Naive thymus-derived CD4-positive, alpha-beta T cell (primary cell): Measurements from ENCODE around the gene SKIC3. TPM values are rescaled to one million over a fixed set of nuclear protein-coding genes. Genes with fewer than 3 reads are reported as not detected.

ENCODE experiments used
- ATAC-seq: fragments of 150-1000 bp; cut with Tn5 transposase; 2 replicates; pipeline ENCODE4 v1.10.0; 2021; ENCODE audit warnings: mild to moderate bottlenecking, moderate library complexity
- CTCF ChIA-PET: fragments of 350-600 bp; sonication (Branson Sonifier 250); formaldehyde crosslinking; loops from one replicate; lab custom pipeline; 2021; ENCODE audit warnings: antibody characterized with exemption; lab: Charles Lee
- POLR2A ChIA-PET: fragments of 350-600 bp; sonication (Branson Sonifier 250); formaldehyde crosslinking; loops from one replicate; lab custom pipeline; 2021; ENCODE audit warnings: antibody characterized with exemption, inconsistent platforms; lab: Charles Lee
- DNase-seq, 9 donors: peaks; one replicate each; pipeline versions ENCODE4 v3.0.0 to v3.0.0-alpha.2; 2020 to 2022; ENCODE audit warnings: mixed read lengths in 1 of 9
- H3K27ac ChIP-seq: one replicate; pipeline ENCODE4 v1.7.0; 2013; ENCODE audit warnings: mild to moderate bottlenecking, low read depth, low read length, moderate library complexity
- H3K27me3 ChIP-seq, 2 donors: one replicate each; pipeline ENCODE4 v1.7.0; 2013; ENCODE audit warnings: low read length in 2 of 2, mild to moderate bottlenecking in 2 of 2, moderate library complexity in 2 of 2; ENCODE audit not compliant: control insufficient read depth in 2 of 2, insufficient read depth in 2 of 2
- H3K36me3 ChIP-seq, 3 experiments: 1 replicate in 2 of 3; 2 replicates in 1 of 3; pipeline ENCODE4 v1.7.0; 2013; ENCODE audit warnings: low read length in 3 of 3, mild to moderate bottlenecking in 3 of 3, moderate library complexity in 1 of 3; ENCODE audit not compliant: insufficient read depth in 3 of 3, control insufficient read depth in 2 of 3
- H3K4me1 ChIP-seq, 2 donors: one replicate each; pipeline ENCODE4 v1.7.0; 2013; ENCODE audit warnings: low read length in 2 of 2, mild to moderate bottlenecking in 2 of 2, moderate library complexity in 1 of 2; ENCODE audit not compliant: control insufficient read depth in 2 of 2, insufficient read depth in 2 of 2
- H3K4me3 ChIP-seq: 2 replicates; pipeline ENCODE4 v1.7.0; 2013; ENCODE audit warnings: mild to moderate bottlenecking, low read length
- H3K9me3 ChIP-seq, 3 experiments: 1 replicate in 2 of 3; 2 replicates in 1 of 3; pipeline ENCODE4 v1.7.0; 2013; ENCODE audit warnings: low read length in 3 of 3; ENCODE audit not compliant: control insufficient read depth in 2 of 3
- H3K27ac Mint-ChIP-seq, 9 donors: one replicate each; pipeline ENCODE4 v1.8.0; 2020 to 2022; ENCODE audit warnings: mixed read lengths in 9 of 9, mild to moderate bottlenecking in 8 of 9, moderate library complexity in 5 of 9, inconsistent platforms in 2 of 9
- H3K27me3 Mint-ChIP-seq, 5 donors: one replicate each; pipeline ENCODE4 v1.8.0; 2021 to 2022; ENCODE audit warnings: mixed read lengths in 5 of 5, mild to moderate bottlenecking in 1 of 5
- H3K36me3 Mint-ChIP-seq, 5 donors: one replicate each; pipeline ENCODE4 v1.8.0; 2020 to 2022; ENCODE audit warnings: mixed read lengths in 5 of 5, mild to moderate bottlenecking in 3 of 5, inconsistent platforms in 1 of 5
- H3K4me1 Mint-ChIP-seq, 7 donors: one replicate each; pipeline ENCODE4 v1.8.0; 2020 to 2022; ENCODE audit warnings: mixed read lengths in 7 of 7, mild to moderate bottlenecking in 3 of 7, inconsistent platforms in 1 of 7
- H3K4me3 Mint-ChIP-seq, 10 donors: one replicate each; pipeline ENCODE4 v1.8.0; 2020 to 2022; ENCODE audit warnings: mild to moderate bottlenecking in 10 of 10, mixed read lengths in 10 of 10, moderate library complexity in 6 of 10, inconsistent platforms in 2 of 10
- H3K9me3 Mint-ChIP-seq, 11 donors: one replicate each; pipeline ENCODE4 v1.8.0; 2020 to 2022; ENCODE audit warnings: mixed read lengths in 11 of 11, mild to moderate bottlenecking in 4 of 11, inconsistent platforms in 1 of 11, moderate library complexity in 1 of 11
- intact Hi-C, 2 donors: fragments of 100-400 bp; cut with micrococcal nuclease; formaldehyde crosslinking; loops; one replicate each; pipeline ENCODE4 v1.15.1; 2023
- polyA plus RNA-seq, 2 donors: library from polyadenylated mRNA; unstranded; fragments of 300-500 nt; fragmentation: Illumina TruSeq; gene quantifications; one replicate each; pipeline ENCODE4 v1.2.3, GENCODE V29; 2021
- total RNA-seq, 6 experiments: library from RNA in 5 of 6; stranded (reverse) in 5 of 6; gene quantifications; 1 replicate in 5 of 6; 2 replicates in 1 of 6; pipeline ENCODE4 v1.2.3 and lab custom pipeline; 2021 to 2026

Gene SKIC3
- total and polyA plus RNA-seq, 7 experiments from 2014 or later = 27.6 to 103 (median 75.0) TPM

GRCh38 chr5:95530416-95530815 lies 24.4 kb downstream of the SKIC3 start:
- Mint-ChIP-seq H3K27ac (no peak overlapping the region), H3K9me3 (no peaks in the 10 kb centered on the region), H3K36me3 (peaks cover 22 to 72% (median 39%) of the 10 kb centered on the region in 5 donors), H3K4me3 (no peak overlapping the region), H3K4me1 (peaks cover 5 to 39% (median 30%) of the 10 kb centered on the region in 7 donors), H3K27me3 (no peaks in the 10 kb centered on the region)
- no peaks in the 10 kb centered on the region for H3K9me3 ChIP-seq
- intact Hi-C loops = no loop called here
- ATAC-seq (no peak), DNase-seq (no peak)
- H3K27ac ChIP-seq = no peak overlapping the region
- H3K36me3 ChIP-seq = peaks cover 6 to 55% (median 22%) of the 10 kb centered on the region in 3 experiments
- POLR2A ChIA-PET = no interaction called here
- H3K27me3 ChIP-seq = no peaks in the 10 kb centered on the region
- no peaks in the 10 kb centered on the region for H3K4me1 ChIP-seq
- CTCF ChIA-PET = no interaction called here
- H3K4me3 ChIP-seq = no peak overlapping the region

GRCh38 chr5:95528565-95528964 lies 26.2 kb downstream of the SKIC3 start:
- POLR2A ChIA-PET = no interaction called here
- H3K36me3 ChIP-seq = peaks cover 6 to 54% (median 32%) of the 10 kb centered on the region in 3 experiments
- ATAC-seq = no peak

GRCh38 chr5:95526871-95527270 lies 27.9 kb downstream of the SKIC3 start:
- Histone ChIP-seq H3K27ac (no peak overlapping the region), H3K36me3 (peaks cover 6 to 66% (median 36%) of the 10 kb centered on the region in 3 experiments), H3K4me3 (no peak overlapping the region), H3K9me3 (no peaks in the 10 kb centered on the region), H3K27me3 (no peaks in the 10 kb centered on the region), H3K4me1 (no peaks in the 10 kb centered on the region)
- ATAC-seq (no peak), DNase-seq (no peak)
- peaks cover 0 to 19% (median 12%) of the 10 kb centered on the region in 7 donors for H3K4me1 Mint-ChIP-seq
- CTCF ChIA-PET = no interaction called here
- no peaks in the 10 kb centered on the region for H3K9me3 Mint-ChIP-seq
- H3K4me3 Mint-ChIP-seq = no peak overlapping the region
- POLR2A ChIA-PET = no interaction called here
- H3K27me3 Mint-ChIP-seq = no peaks in the 10 kb centered on the region
- no peak overlapping the region for H3K27ac Mint-ChIP-seq
- peaks cover 16 to 47% (median 32%) of the 10 kb centered on the region in 5 donors for H3K36me3 Mint-ChIP-seq
- intact Hi-C loops = no loop called here

More at GRCh38 chr5:95528565-95528964, 26.2 kb downstream of the SKIC3 start:
- no peaks in the 10 kb centered on the region for H3K9me3 Mint-ChIP-seq
- peak overlapping the region in 1 of 9 donors; percentile 38 for H3K27ac Mint-ChIP-seq
- no peak for DNase-seq
- H3K4me3 Mint-ChIP-seq = no peak overlapping the region
- Histone ChIP-seq H3K27ac (no peak overlapping the region), H3K4me1 (no peaks in the 10 kb centered on the region), H3K9me3 (no peaks in the 10 kb centered on the region), H3K27me3 (no peaks in the 10 kb centered on the region), H3K4me3 (no peak overlapping the region)
- intact Hi-C loops = loop anchor here in 1 of 2 donors (2.0 kb wide), 1 partner anchor 14 kb away; no protein-coding TSS in a partner anchor
- peaks cover 16 to 56% (median 31%) of the 10 kb centered on the region in 5 donors for H3K36me3 Mint-ChIP-seq
- CTCF ChIA-PET = interaction anchor here (0.5 to 0.6 kb wide), 2 partner anchors 36 to 398 kb away, joined by 3 read pairs; no protein-coding TSS in a partner anchor
- no peaks in the 10 kb centered on the region for H3K27me3 Mint-ChIP-seq
- peaks cover 0 to 26% (median 16%) of the 10 kb centered on the region in 7 donors for H3K4me1 Mint-ChIP-seq

- no peak for DNase-seq
- H3K4me3 ChIP-seq = no peak overlapping the region
- ChIA-PET POLR2A (interaction anchor here (0.6 to 1.1 kb wide), 2 partner anchors 13 to 237 kb away, joined by 4 read pairs; no protein-coding TSS in a partner anchor), CTCF (interaction anchor here (1.5 kb wide), 1 partner anchor 30 kb away, joined by 3 read pairs; the partner anchor contains the start of genes ARSK and SKIC3)
- no peaks in the 10 kb centered on the region for H3K4me1 ChIP-seq
- no peak overlapping the region for H3K27ac Mint-ChIP-seq
- no peaks in the 10 kb centered on the region for H3K9me3 Mint-ChIP-seq
- H3K27me3 ChIP-seq = no peaks in the 10 kb centered on the region
- peaks cover 0 to 18% (median 11%) of the 10 kb centered on the region in 7 donors for H3K4me1 Mint-ChIP-seq
- no peak overlapping the region for H3K4me3 Mint-ChIP-seq
- H3K36me3 Mint-ChIP-seq = peaks cover 18 to 54% (median 44%) of the 10 kb centered on the region in 5 donors
- H3K9me3 ChIP-seq = no peaks in the 10 kb centered on the region
- no peaks in the 10 kb centered on the region for H3K27me3 Mint-ChIP-seq
- ATAC-seq = no peak
- no peak overlapping the region for H3K27ac ChIP-seq
- peaks cover 6 to 61% (median 29%) of the 10 kb centered on the region in 3 experiments for H3K36me3 ChIP-seq
- intact Hi-C loops = no loop called here
These were observed 30.4 kb downstream of the SKIC3 start for GRCh38 chr5:95524423-95524822.

GRCh38 chr5:95520206-95520605 lies 34.6 kb downstream of the SKIC3 start:
- no peak overlapping the region for H3K4me3 ChIP-seq
- Mint-ChIP-seq H3K9me3 (peaks cover 0 to 2% (median 0%) of the 10 kb centered on the region in 11 donors), H3K27ac (peak overlapping the region in 1 of 9 donors; percentile 22), H3K36me3 (peaks cover 13 to 52% (median 43%) of the 10 kb centered on the region in 5 donors), H3K27me3 (no peaks in the 10 kb centered on the region), H3K4me3 (no peak overlapping the region), H3K4me1 (no peaks in the 10 kb centered on the region)
- ATAC-seq (no peak), DNase-seq (no peak)
- no peaks in the 10 kb centered on the region for H3K9me3 ChIP-seq
- H3K27me3 ChIP-seq = no peaks in the 10 kb centered on the region
- intact Hi-C loops = no loop called here
- ChIA-PET POLR2A (no interaction called here), CTCF (no interaction called here)
- peaks cover 0 to 38% (median 24%) of the 10 kb centered on the region in 3 experiments for H3K36me3 ChIP-seq
- H3K4me1 ChIP-seq = no peaks in the 10 kb centered on the region
- no peak overlapping the region for H3K27ac ChIP-seq

- Mint-ChIP-seq H3K4me3 (no peak overlapping the region), H3K4me1 (no peaks in the 10 kb centered on the region), H3K9me3 (peaks cover 0 to 2% (median 0%) of the 10 kb centered on the region in 11 donors), H3K27me3 (no peaks in the 10 kb centered on the region), H3K27ac (peak overlapping the region in 2 of 9 donors; percentile 22 to 47), H3K36me3 (peaks cover 13 to 56% (median 46%) of the 10 kb centered on the region in 5 donors)
- no peak for DNase-seq
- no peaks in the 10 kb centered on the region for H3K27me3 ChIP-seq
- H3K4me1 ChIP-seq = no peaks in the 10 kb centered on the region
- ChIA-PET POLR2A (no interaction called here), CTCF (no interaction called here)
- no peak overlapping the region for H3K27ac ChIP-seq
- peaks cover 0 to 38% (median 23%) of the 10 kb centered on the region in 3 experiments for H3K36me3 ChIP-seq
- no peak overlapping the region for H3K4me3 ChIP-seq
- intact Hi-C loops = no loop called here
- no peaks in the 10 kb centered on the region for H3K9me3 ChIP-seq
- ATAC-seq = no peak
These were observed 35.1 kb downstream of the SKIC3 start for GRCh38 chr5:95519681-95520080.

- ChIA-PET POLR2A (no interaction called here), CTCF (no interaction called here)
- peaks cover 13 to 58% (median 46%) of the 10 kb centered on the region in 5 donors for H3K36me3 Mint-ChIP-seq
- Histone ChIP-seq H3K4me3 (no peak overlapping the region), H3K36me3 (peaks cover 0 to 39% (median 18%) of the 10 kb centered on the region in 3 experiments), H3K4me1 (no peaks in the 10 kb centered on the region), H3K27me3 (no peaks in the 10 kb centered on the region), H3K9me3 (no peaks in the 10 kb centered on the region), H3K27ac (no peak overlapping the region)
- ATAC-seq (no peak), DNase-seq (no peak)
- intact Hi-C loops = no loop called here
- H3K4me3 Mint-ChIP-seq = no peak overlapping the region
- no peak overlapping the region for H3K27ac Mint-ChIP-seq
- peaks cover 0 to 2% (median 0%) of the 10 kb centered on the region in 11 donors for H3K9me3 Mint-ChIP-seq
- H3K4me1 Mint-ChIP-seq = no peaks in the 10 kb centered on the region
- no peaks in the 10 kb centered on the region for H3K27me3 Mint-ChIP-seq
These were observed 35.6 kb downstream of the SKIC3 start for GRCh38 chr5:95519151-95519550.
